Hepatocyte (in vitro differentiated cells): Measurements from ENCODE around the gene SOD3. TPM values are rescaled to one million over a fixed set of nuclear protein-coding genes. Genes with fewer than 3 reads are reported as not detected.

Source experiments
- DNase-seq: peaks from one replicate; pipeline ENCODE4 v3.0.0-alpha.2; 2016; ENCODE audit warnings: low spot score
- H2AFZ ChIP-seq: fragments of 200-600 bp; sonication (generic); 2 replicates; pipeline ENCODE4 v1.6.0; 2016; ENCODE audit warnings: antibody characterized with exemption, mild to moderate bottlenecking
- H3K27ac ChIP-seq: fragments of 200-600 bp; sonication (generic); 2 replicates; pipeline ENCODE4 v1.5.1; 2016; ENCODE audit warnings: mild to moderate bottlenecking
- H3K27me3 ChIP-seq: fragments of 200-600 bp; sonication (generic); 2 replicates; pipeline ENCODE4 v1.6.1; 2016
- H3K36me3 ChIP-seq: fragments of 200-600 bp; sonication (generic); replicated peaks from 2 replicates; pipeline ENCODE4 v1.5.1; 2016; ENCODE audit warnings: low read depth; ENCODE audit not compliant: insufficient read depth
- H3K4me1 ChIP-seq: fragments of 200-600 bp; sonication (generic); 2 replicates; pipeline ENCODE4 v1.5.1; 2016; ENCODE audit warnings: mild to moderate bottlenecking, moderate library complexity; ENCODE audit not compliant: insufficient read depth
- H3K4me2 ChIP-seq: fragments of 200-600 bp; sonication (generic); 2 replicates; pipeline ENCODE4 v1.6.0; 2016
- H3K4me3 ChIP-seq: fragments of 200-600 bp; sonication (generic); 2 replicates; pipeline ENCODE4 v1.5.1; 2016; ENCODE audit warnings: mild to moderate bottlenecking
- H3K79me2 ChIP-seq: fragments of 200-600 bp; sonication (generic); 2 replicates; pipeline ENCODE4 v1.6.0; 2017; ENCODE audit warnings: mild to moderate bottlenecking
- H3K9me2 ChIP-seq: fragments of 200-600 bp; sonication (generic); replicated peaks from 2 replicates; pipeline ENCODE4 v1.6.0; 2017; ENCODE audit warnings: mild to moderate bottlenecking; ENCODE audit not compliant: insufficient read depth
- H3K9me3 ChIP-seq: fragments of 200-600 bp; sonication (generic); 2 replicates; pipeline ENCODE4 v1.5.1; 2016; ENCODE audit warnings: low read depth, mild to moderate bottlenecking
- H4K20me1 ChIP-seq: fragments of 200-600 bp; sonication (generic); 2 replicates; pipeline ENCODE4 v1.6.0; 2016; ENCODE audit warnings: mild to moderate bottlenecking; ENCODE audit not compliant: insufficient read depth, poor library complexity, severe bottlenecking
- EZH2 ChIP-seq: fragments of 200-600 bp; sonication (generic); IDR thresholded peaks from 2 replicates; pipeline ENCODE4 v1.6.1; 2016; ENCODE audit warnings: antibody characterized with exemption, mild to moderate bottlenecking, borderline replicate concordance
- EZH2phosphoT487 ChIP-seq: fragments of 200-600 bp; sonication (generic); IDR thresholded peaks from one replicate; pipeline ENCODE4 v1.6.1; 2018; ENCODE audit warnings: antibody characterized with exemption, mild to moderate bottlenecking, low read depth, moderate library complexity; ENCODE audit not compliant: unreplicated experiment, severe bottlenecking
- WGBS: methylation state at CpG from one replicate; pipeline ENCODE4 v1.1.6; 2016; ENCODE audit warnings: low lambda C conversion rate; ENCODE audit errors: missing lambda C conversion rate; 5-methylcytosine and 5-hydroxymethylcytosine counted together
- polyA plus RNA-seq: library from polyadenylated mRNA; unstranded; fragments of >200 nt; fragmentation: Nextera tagmentation; extraction: Ambion mirVana; gene quantifications from 2 replicates; pipeline ENCODE4 v1.2.1, GENCODE V29; 2016
- total RNA-seq: library from RNA; depleted of rRNA; stranded (reverse); fragments of >200 nt; gene quantifications from 2 replicates; pipeline ENCODE4 v1.2.3, GENCODE V29; 2014
- TF ChIP-seq, protein P1 (sequence below): fragments of 200-600 bp; sonication (generic); IDR thresholded peaks from 2 replicates; pipeline ENCODE4 v1.5.1; 2016; ENCODE audit warnings: antibody characterized with exemption, mild to moderate bottlenecking; ENCODE audit not compliant: poor library complexity

SOD3 gene
- total and polyA plus RNA-seq, 2 experiments from 2014 or later, result 7.5 to 20.3 TPM

DNA sequence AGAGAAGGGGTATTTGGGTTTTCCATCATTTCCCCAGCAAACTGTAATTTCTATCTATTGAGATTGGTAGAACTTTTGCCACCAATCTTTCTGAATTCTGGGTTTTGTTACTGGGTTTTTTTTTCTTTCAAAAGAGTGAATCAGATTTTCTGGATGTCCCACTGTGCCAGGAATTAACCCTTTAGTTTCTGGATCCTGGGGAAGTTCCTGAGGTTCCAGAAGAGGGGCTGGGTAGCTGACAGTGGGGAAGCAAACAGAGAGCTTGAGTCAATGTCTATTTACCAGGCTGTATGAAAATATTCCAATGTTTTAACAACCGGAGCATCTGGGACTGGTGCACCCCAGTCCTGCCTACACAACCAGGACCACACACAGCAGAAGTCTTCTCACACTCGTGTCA is 25.8 kb upstream of the SOD3 start:
- Histone ChIP-seq H3K9me2 (no peaks in the 10 kb centered on the region), H3K4me2 (no peak overlapping the region), H3K9me3 (no peaks in the 10 kb centered on the region), H3K4me3 (no peak overlapping the region), H3K4me1 (no peaks in the 10 kb centered on the region), H3K79me2 (no peaks in the 10 kb centered on the region), H3K36me3 (no peaks in the 10 kb centered on the region), H2AFZ (no peak overlapping the region), H3K27me3 (no peaks in the 10 kb centered on the region), H3K27ac (no peak overlapping the region), H4K20me1 (no peaks in the 10 kb centered on the region)
- no peak for TF ChIP-seq EZH2
- TF ChIP-seq EZH2phosphoT487, result no peak
- TF ChIP-seq, protein P1, sequence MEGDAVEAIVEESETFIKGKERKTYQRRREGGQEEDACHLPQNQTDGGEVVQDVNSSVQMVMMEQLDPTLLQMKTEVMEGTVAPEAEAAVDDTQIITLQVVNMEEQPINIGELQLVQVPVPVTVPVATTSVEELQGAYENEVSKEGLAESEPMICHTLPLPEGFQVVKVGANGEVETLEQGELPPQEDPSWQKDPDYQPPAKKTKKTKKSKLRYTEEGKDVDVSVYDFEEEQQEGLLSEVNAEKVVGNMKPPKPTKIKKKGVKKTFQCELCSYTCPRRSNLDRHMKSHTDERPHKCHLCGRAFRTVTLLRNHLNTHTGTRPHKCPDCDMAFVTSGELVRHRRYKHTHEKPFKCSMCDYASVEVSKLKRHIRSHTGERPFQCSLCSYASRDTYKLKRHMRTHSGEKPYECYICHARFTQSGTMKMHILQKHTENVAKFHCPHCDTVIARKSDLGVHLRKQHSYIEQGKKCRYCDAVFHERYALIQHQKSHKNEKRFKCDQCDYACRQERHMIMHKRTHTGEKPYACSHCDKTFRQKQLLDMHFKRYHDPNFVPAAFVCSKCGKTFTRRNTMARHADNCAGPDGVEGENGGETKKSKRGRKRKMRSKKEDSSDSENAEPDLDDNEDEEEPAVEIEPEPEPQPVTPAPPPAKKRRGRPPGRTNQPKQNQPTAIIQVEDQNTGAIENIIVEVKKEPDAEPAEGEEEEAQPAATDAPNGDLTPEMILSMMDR, result no peak
- no peak for DNase-seq
- 79% methylated on average over 2 of the region's 2 CpGs for WGBS

DNA sequence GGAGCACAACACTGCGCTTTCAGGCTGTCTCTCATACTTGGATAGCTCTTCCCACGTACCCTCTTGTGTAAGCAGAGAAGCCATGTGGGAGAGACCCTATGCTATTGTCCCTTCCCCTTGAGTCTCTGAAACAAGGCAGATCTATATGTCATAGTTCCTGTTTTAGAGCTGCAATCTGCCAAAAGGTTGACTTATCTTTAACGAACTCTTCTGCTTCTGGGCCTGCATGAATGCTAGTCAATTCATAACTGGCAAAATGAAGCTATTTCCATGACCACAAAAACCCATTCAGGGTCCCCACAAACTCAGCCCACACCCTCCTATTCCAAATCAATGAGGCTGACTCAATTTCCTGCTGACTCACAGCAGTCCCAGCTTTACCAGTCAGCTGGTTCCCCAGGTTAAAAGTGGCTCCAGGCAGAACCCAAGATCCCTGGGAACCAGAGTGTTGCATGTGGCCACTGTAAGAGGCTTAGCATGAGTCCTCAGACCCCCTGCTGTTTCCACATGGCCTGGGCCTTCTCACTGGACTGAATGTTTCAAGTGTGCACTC is 25.3 kb upstream of the SOD3 start:
- no peak overlapping the region for H3K4me2 ChIP-seq
- DNase-seq, result no peak
- no peaks in the 10 kb centered on the region for H3K79me2 ChIP-seq
- H3K4me1 ChIP-seq, result no peaks in the 10 kb centered on the region
- H3K9me3 ChIP-seq, result no peaks in the 10 kb centered on the region
- no peak overlapping the region for H2AFZ ChIP-seq
- no peak overlapping the region for H3K4me3 ChIP-seq
- TF ChIP-seq EZH2phosphoT487 (no peak), EZH2 (no peak)
- TF ChIP-seq, protein P1, result no peak
- WGBS, result 91% methylated on average over 3 of the region's 3 CpGs
- no peak overlapping the region for H3K27ac ChIP-seq
- H3K9me2 ChIP-seq, result no peaks in the 10 kb centered on the region
- no peaks in the 10 kb centered on the region for H3K27me3 ChIP-seq
- H3K36me3 ChIP-seq, result no peaks in the 10 kb centered on the region
- no peaks in the 10 kb centered on the region for H4K20me1 ChIP-seq

DNA sequence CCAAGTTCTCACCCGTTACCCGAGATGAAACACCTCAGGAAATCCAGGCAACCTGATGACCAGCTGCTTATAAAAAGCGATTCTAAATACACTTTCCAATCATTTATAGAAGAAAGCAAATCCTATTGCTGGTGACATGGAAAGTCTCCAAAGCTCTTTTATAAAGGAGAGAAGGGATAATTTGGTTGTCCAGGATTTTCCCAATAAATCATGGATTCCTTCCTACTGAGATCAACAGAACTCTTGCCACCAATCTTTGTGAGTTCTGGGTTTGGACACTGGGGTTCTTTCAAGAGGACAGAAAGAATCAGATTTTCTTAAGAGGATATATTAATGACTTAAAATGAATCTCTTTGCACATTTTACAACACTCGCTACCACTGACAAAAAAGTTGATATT is 24.7 kb upstream of the SOD3 start:
- no peak overlapping the region for H3K4me2 ChIP-seq

More for the DNA sequence above, 24.7 kb upstream of the SOD3 start:
- no peak for TF ChIP-seq EZH2
- TF ChIP-seq, protein P1, result no peak
- TF ChIP-seq EZH2phosphoT487, result no peak
- Histone ChIP-seq H3K27me3 (no peaks in the 10 kb centered on the region), H3K36me3 (no peaks in the 10 kb centered on the region), H3K27ac (no peak overlapping the region), H4K20me1 (no peaks in the 10 kb centered on the region), H2AFZ (no peak overlapping the region), H3K4me1 (no peaks in the 10 kb centered on the region), H3K4me3 (no peak overlapping the region), H3K9me3 (no peaks in the 10 kb centered on the region), H3K9me2 (no peaks in the 10 kb centered on the region), H3K79me2 (no peaks in the 10 kb centered on the region)
- 93% methylated on average over 4 of the region's 4 CpGs for WGBS
- DNase-seq, result no peak
